A673 (cell line): Measurements from ENCODE around the gene AK3. TPM values are rescaled to one million over a fixed set of nuclear protein-coding genes. Genes with fewer than 3 reads are reported as not detected.

ENCODE experiments used
- BruUV-seq: library from RNA; stranded (reverse); fragments of 400-500 nt; replicated peaks from 2 replicates; lab custom pipeline; 2021; lab: Mats Ljungman, UMichigan
- CTCF ChIA-PET: fragments of 300-600 bp; sonication (Branson Sonifier 250); formaldehyde crosslinking; loops from one replicate; lab custom pipeline; 2022; ENCODE audit warnings: antibody characterized with exemption; lab: Charles Lee
- POLR2A ChIA-PET: fragments of 300-600 bp; sonication (Branson Sonifier 250); formaldehyde crosslinking; loops from one replicate; lab custom pipeline; 2022; ENCODE audit warnings: antibody characterized with exemption; ENCODE audit not compliant: low non-redundant PET; lab: Charles Lee
- DNase-seq: peaks from one replicate; pipeline ENCODE4 v3.0.0-alpha.2; 2015; ENCODE audit warnings: low spot score
- H3K27ac ChIP-seq: fragments of 200-600 bp; sonication (generic); 2 replicates; pipeline ENCODE4 v1.5.1; 2016; ENCODE audit warnings: mixed run types, low read depth, mild to moderate bottlenecking, mixed read lengths, antibody characterized with exemption, low read length; ENCODE audit not compliant: poor library complexity, severe bottlenecking
- H3K27me3 ChIP-seq: fragments of 200-600 bp; sonication (generic); replicated peaks from 2 replicates; pipeline ENCODE4 v1.6.1; 2017; ENCODE audit warnings: mixed run types, low read depth, mild to moderate bottlenecking, mixed read lengths, antibody characterized with exemption, low read length; ENCODE audit not compliant: insufficient read depth, poor library complexity
- H3K36me3 ChIP-seq: fragments of 200-600 bp; sonication (generic); 2 replicates; pipeline ENCODE4 v1.6.1; 2016; ENCODE audit warnings: mixed run types, mild to moderate bottlenecking, mixed read lengths, antibody characterized with exemption, low read length; ENCODE audit not compliant: insufficient read depth, poor library complexity, severe bottlenecking
- H3K4me1 ChIP-seq: fragments of 200-600 bp; sonication (generic); 2 replicates; pipeline ENCODE4 v1.6.1; 2017; ENCODE audit warnings: mixed run types, mild to moderate bottlenecking, mixed read lengths, antibody characterized with exemption, low read length; ENCODE audit not compliant: insufficient read depth, poor library complexity, severe bottlenecking
- H3K4me3 ChIP-seq: fragments of 200-600 bp; sonication (generic); 2 replicates; pipeline ENCODE4 v1.5.1; 2016; ENCODE audit warnings: low read depth, mixed run types, mild to moderate bottlenecking, mixed read lengths, low read length; ENCODE audit not compliant: poor library complexity, severe bottlenecking
- H3K9me3 ChIP-seq: fragments of 200-600 bp; sonication (generic); 2 replicates; pipeline ENCODE4 v1.6.1; 2016; ENCODE audit warnings: mixed run types, low read depth, mild to moderate bottlenecking, mixed read lengths, antibody characterized with exemption, low read length; ENCODE audit not compliant: poor library complexity, severe bottlenecking
- CTCF ChIP-seq: fragments of 300-800, 200-600 bp; sonication (generic); conservative IDR thresholded peaks from 2 replicates; pipeline ENCODE4 v1.5.1; 2017; ENCODE audit warnings: low read depth, mild to moderate bottlenecking, antibody characterized with exemption, low read length, moderate library complexity, mixed read lengths
- EZH2 ChIP-seq: fragments of 200-600 bp; sonication (generic); IDR thresholded peaks from 2 replicates; pipeline ENCODE4 v1.6.1; 2017; ENCODE audit warnings: borderline replicate concordance, low read depth, mild to moderate bottlenecking, mixed read lengths, antibody characterized with exemption, low read length; ENCODE audit not compliant: poor library complexity, severe bottlenecking
- intact Hi-C: fragments of 100-400 bp; cut with micrococcal nuclease; formaldehyde crosslinking; loops from one replicate; pipeline ENCODE4 v1.10.0; 2022; ENCODE audit not compliant: unreplicated experiment
- total RNA-seq: library from RNA; stranded (reverse); gene quantifications from 2 replicates; pipeline ENCODE4 v1.2.3, GENCODE V29; 2021

The AK3 gene
- total RNA-seq, 1 experiment from 2014 or later: 93.1 TPM

GRCh38 chr9:4750023-4750673 lies 9.1 kb upstream of the AK3 start:
- POLR2A ChIA-PET: no interaction called here
- CTCF ChIA-PET: interaction anchor here (0.7 to 2.1 kb wide), 5 partner anchors 9 to 877 kb away, joined by 3 to 8 read pairs (median 3); no protein-coding TSS in a partner anchor
- no peaks in the 10 kb centered on the region for H3K27me3 ChIP-seq
- H3K27ac ChIP-seq: no peak overlapping the region
- peak; percentile 77 for TF ChIP-seq CTCF
- TF ChIP-seq EZH2: no peak
- H3K36me3 ChIP-seq: no peaks in the 10 kb centered on the region
- no peaks in the 10 kb centered on the region for H3K9me3 ChIP-seq
- intact Hi-C loops: loop anchor here (5.0 to 10.0 kb wide), 2 partner anchors 445 to 692 kb away; no protein-coding TSS in a partner anchor
- no peaks in the 10 kb centered on the region for H3K4me1 ChIP-seq
- DNase-seq: peak; percentile 72
- no peak overlapping the region for H3K4me3 ChIP-seq
- no TSS peak for BruUV-seq

DNA sequence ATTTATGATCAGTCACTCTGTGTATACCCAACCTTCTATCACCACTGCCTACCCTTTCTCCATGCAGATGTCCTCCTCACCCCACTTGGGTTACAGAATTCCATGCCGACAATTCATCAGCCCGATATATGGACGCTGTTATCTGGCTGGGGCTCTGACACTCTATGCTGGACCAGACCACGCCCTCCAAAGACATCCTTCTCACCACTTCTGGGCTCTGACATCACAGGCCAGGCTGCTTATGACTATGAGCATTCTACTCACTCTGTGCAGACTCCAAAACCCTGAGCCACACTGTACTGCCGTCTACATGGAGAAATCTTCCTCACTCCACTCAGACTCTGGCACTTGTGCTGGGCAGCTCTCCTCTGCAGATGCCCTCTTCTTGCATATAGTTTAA lies 7.6 kb upstream of the AK3 start:
- BruUV-seq: no TSS peak
- ChIA-PET CTCF (no interaction called here), POLR2A (no interaction called here)
- H3K27me3 ChIP-seq: no peaks in the 10 kb centered on the region
- intact Hi-C loops: loop anchor here (10.0 kb wide), 1 partner anchor 144 kb away; no protein-coding TSS in a partner anchor
- DNase-seq: no peak
- no peaks in the 10 kb centered on the region for H3K9me3 ChIP-seq
- TF ChIP-seq CTCF: no peak
- no peak for TF ChIP-seq EZH2
- H3K27ac ChIP-seq: no peak overlapping the region
- H3K4me3 ChIP-seq: no peak overlapping the region
- peaks cover under 1% of the 10 kb centered on the region for H3K4me1 ChIP-seq
- H3K36me3 ChIP-seq: no peaks in the 10 kb centered on the region

DNA sequence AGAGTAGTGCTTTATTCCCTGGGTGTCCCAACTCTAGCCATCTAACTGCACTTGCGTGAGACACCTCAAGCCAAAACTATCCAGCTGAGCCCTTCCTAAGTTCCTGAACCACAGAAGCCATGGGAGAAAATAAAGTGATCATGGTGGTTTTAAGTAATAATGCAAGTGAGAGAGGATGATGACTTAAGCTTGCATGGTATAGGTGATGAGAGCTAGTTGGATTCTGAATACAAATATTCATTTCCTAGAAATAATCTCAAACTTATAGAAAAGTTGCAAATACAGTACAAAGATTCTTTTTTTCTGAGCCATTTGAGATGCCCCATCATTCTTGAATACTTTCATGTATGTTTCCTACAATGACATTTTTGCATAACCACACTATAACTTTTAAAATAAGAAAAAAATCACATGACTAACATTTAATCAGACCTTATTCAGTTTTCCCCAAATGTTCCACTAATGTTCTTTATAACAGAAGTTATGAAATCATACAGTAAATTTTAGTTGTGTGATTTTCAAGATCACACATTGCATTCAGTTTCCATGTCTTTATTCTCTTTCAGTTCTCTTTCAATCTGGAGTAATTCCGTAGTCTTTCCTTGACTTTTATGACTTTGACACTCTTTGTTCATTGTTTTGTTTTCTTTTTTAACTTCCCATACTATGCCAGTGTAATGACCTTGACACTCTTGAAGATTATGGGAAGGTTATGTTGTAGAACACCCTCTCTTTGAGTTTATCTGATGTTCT lies 5.5 kb upstream of the AK3 start:
- no TSS peak for BruUV-seq
- Histone ChIP-seq H3K4me1 (peaks cover 15% of the 10 kb centered on the region), H3K9me3 (no peaks in the 10 kb centered on the region), H3K27me3 (no peaks in the 10 kb centered on the region), H3K36me3 (no peaks in the 10 kb centered on the region), H3K4me3 (no peak overlapping the region), H3K27ac (no peak overlapping the region)
- CTCF ChIA-PET: interaction anchor here (0.7 kb wide), 1 partner anchor 704 kb away, joined by 3 read pairs; the partner anchor contains the start of gene CD274
- TF ChIP-seq CTCF (no peak), EZH2 (no peak)
- no peak for DNase-seq
- POLR2A ChIA-PET: no interaction called here
- intact Hi-C loops: loop anchor here (10.0 kb wide), 1 partner anchor 142 kb away; no protein-coding TSS in a partner anchor
